Kidney epithelial cell (primary cell): ENCODE data around the gene PRTN3. TPM values are rescaled to one million over a fixed set of nuclear protein-coding genes. Genes with fewer than 3 reads are reported as not detected.
"Not testable (repeated sequence)": the region's sequence is repeated elsewhere in the genome, so short reads cannot be mapped to it uniquely, and the experiment has no call there.

ENCODE experiments used
- DNase-seq: peaks from one replicate; pipeline ENCODE4 v3.0.0-alpha.2; 2010; ENCODE audit warnings: low read depth
- H3K27me3 ChIP-seq: 2 replicates; pipeline ENCODE4 v1.6.0; 2011; ENCODE audit warnings: low read length; ENCODE audit not compliant: control insufficient read depth, insufficient read depth
- H3K36me3 ChIP-seq: 2 replicates; pipeline ENCODE4 v1.5.1; 2011; ENCODE audit warnings: low read length; ENCODE audit not compliant: control insufficient read depth, insufficient read depth
- H3K4me3 ChIP-seq: 2 replicates; pipeline ENCODE4 v1.5.1; 2011; ENCODE audit warnings: low read depth, mild to moderate bottlenecking, control low read depth, low read length
- total RNA-seq: library from RNA; depleted of rRNA; stranded (reverse); fragments of >200 nt; gene quantifications from 2 replicates; pipeline ENCODE4 v1.2.3, GENCODE V29; 2015
- TF ChIP-seq, protein P1 (sequence below): IDR thresholded peaks from 2 replicates; pipeline ENCODE4 v1.5.1; 2011; ENCODE audit warnings: mild to moderate bottlenecking, moderate library complexity, low read length, control low read depth, inconsistent platforms; ENCODE audit not compliant: insufficient read depth, poor library complexity, severe bottlenecking

PRTN3 gene
- total RNA-seq, 1 donor from 2014 or later, result not detected

DNA sequence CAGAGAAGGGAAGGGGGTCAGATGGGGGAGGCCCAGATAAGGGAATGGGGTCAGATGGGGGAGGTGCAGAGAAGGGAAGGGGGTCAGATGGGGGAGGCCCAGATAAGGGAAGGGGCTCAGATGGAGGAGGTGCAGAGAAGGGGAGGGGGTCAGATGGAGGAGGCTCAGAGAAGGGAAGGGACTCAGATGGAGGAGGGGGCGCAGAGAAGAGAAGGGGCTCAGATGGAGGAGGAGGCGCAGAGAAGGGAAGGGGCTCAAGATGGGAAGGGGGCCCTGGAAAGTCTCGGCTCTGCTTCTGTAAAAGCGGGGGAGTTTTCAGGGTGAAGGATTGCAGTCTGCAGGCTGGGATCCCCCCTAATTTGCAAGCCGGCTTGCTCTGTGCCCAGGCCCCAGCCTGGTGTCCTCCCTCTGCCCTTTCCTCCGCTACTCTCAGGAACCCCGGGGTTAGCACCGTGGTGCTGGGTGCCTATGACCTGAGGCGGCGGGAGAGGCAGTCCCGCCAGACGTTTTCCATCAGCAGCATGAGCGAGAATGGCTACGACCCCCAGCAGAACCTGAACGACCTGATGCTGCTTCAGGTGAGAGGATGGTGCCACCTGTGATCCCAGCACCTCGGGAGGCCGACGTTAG, 11.6 kb upstream of the PRTN3 start:
- DNase-seq, result no peak
- Histone ChIP-seq H3K27me3 (peaks cover 22% of the 10 kb centered on the region), H3K36me3 (no peaks in the 10 kb centered on the region), H3K4me3 (no peak overlapping the region)
- TF ChIP-seq, protein P1, sequence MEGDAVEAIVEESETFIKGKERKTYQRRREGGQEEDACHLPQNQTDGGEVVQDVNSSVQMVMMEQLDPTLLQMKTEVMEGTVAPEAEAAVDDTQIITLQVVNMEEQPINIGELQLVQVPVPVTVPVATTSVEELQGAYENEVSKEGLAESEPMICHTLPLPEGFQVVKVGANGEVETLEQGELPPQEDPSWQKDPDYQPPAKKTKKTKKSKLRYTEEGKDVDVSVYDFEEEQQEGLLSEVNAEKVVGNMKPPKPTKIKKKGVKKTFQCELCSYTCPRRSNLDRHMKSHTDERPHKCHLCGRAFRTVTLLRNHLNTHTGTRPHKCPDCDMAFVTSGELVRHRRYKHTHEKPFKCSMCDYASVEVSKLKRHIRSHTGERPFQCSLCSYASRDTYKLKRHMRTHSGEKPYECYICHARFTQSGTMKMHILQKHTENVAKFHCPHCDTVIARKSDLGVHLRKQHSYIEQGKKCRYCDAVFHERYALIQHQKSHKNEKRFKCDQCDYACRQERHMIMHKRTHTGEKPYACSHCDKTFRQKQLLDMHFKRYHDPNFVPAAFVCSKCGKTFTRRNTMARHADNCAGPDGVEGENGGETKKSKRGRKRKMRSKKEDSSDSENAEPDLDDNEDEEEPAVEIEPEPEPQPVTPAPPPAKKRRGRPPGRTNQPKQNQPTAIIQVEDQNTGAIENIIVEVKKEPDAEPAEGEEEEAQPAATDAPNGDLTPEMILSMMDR, result no peak

DNA sequence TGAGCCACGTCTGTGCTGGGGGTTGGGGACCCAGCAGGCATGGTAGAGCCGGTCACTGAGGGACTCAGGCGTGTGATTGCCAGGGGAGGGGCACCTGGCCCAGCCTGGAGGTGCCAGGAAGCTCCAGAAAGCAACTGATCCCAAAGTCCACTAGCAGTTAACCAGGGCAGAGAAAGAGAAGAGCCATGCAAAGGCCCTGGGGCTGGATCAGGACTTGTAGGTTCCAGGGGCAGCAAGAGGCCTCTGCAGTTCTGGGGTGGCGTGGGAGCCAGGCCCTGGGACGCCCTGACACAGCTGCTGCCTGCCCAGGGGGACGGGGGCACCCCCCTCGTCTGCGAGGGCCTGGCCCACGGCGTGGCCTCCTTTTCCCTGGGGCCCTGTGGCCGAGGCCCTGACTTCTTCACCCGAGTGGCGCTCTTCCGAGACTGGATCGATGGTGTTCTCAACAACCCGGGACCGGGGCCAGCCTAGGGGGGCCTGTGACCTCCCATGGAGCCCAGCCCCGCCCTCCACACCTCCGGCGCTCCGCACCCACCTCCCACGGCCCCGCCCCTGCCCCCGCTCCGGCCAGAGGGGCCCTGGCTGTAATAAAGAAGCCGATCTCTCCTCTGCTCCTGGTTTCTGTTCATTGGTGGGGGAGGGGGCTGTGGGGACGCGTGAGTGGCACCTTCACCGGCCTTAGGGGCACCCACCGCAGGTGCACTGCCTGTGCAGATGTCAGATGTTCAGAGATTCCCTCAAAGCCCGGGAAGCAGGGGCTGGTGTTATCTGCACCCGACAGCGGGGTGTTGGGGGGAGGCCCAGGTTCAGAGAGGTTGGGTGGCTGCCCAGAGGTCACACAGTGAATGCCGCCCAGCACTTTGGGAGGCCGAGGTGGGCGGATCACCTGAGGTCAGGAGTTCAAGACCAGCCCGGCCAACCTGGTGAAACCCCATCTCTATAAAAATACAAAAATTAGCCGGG, 9.1 kb upstream of the PRTN3 start:
- Histone ChIP-seq H3K4me3 (no peak overlapping the region), H3K27me3 (peaks cover 31% of the 10 kb centered on the region), H3K36me3 (no peaks in the 10 kb centered on the region)
- TF ChIP-seq, protein P1, result no peak
- DNase-seq, result no peak

DNA sequence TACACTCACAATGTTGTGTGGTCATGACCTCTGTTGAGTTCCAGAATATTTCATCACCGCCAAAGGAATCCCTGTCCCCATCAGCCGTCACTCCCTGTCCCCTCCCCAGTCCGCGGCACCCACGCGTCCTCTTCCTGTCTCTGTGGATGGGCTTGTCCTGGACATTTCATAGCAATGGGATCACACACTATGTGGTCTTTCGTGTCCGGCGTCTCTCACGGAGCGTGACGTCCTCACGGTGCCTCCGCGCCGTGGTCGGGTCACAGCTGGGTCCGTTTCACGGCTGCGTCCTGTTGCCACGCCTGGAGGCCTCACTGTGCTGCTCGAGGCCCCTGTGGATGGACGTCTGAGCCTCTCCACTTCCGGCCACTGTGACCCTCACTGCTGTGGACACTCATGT, 6.6 kb upstream of the PRTN3 start:
- Histone ChIP-seq H3K4me3 (no peak overlapping the region), H3K36me3 (no peaks in the 10 kb centered on the region), H3K27me3 (peaks cover 32% of the 10 kb centered on the region)
- TF ChIP-seq, protein P1, result no peak
- DNase-seq, result no peak

DNA sequence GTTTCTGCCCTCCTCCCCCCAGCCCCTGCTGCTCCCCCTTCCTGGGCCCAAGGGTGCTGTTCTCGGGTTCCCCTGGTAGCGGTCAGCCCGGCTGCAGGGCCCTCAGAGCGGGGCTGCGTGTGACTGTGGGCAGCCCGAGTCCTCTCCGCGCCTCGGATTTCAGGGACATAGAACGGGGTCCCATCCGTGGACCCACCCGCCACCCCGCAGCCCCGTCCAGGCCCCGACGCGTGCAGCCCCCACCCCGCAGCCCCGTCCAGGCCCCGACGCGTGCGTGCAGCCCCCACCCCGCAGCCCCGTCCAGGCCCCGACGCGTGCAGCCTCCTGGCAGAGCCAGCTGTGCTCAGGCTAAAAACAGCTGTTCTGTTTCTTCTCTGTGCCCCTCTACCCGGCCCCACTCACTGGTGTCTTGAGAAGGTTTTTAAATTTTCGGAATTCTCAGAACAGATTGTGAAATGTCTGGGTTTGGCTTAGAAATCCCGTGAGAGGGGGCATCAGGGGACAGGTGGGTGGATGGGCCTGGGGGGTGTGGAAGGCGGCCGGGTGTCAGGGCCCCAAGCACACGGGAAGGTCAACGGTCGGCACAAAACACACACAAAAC, 5.5 kb upstream of the PRTN3 start:
- TF ChIP-seq, protein P1, result no peak
- H3K4me3 ChIP-seq, result no peak overlapping the region
- H3K36me3 ChIP-seq, result no peaks in the 10 kb centered on the region
- DNase-seq, result no peak
- peaks cover 26% of the 10 kb centered on the region for H3K27me3 ChIP-seq

DNA sequence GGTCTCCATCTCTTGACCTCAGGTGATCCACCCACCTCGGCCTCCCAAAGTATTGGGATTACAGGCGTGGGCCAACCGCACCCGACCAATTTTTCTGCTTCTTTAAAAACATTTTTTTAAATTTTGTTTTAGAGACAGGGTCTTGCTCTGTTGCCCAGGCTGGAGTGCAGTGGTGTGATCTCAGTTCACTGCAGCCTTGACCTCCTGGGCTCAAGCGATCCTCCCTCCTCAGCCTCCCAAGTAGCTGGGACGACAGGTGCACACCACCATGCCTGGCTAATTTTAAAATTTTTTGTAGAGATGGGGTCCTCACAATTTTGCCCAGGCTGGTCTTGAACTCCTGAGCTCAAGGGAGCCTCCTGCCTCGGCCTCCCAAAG, 2.0 kb downstream of the PRTN3 start:
- H3K27me3 ChIP-seq, result peaks cover 43% of the 10 kb centered on the region
- not testable (repeated sequence) for H3K4me3 ChIP-seq, H3K36me3 ChIP-seq, DNase-seq

DNA sequence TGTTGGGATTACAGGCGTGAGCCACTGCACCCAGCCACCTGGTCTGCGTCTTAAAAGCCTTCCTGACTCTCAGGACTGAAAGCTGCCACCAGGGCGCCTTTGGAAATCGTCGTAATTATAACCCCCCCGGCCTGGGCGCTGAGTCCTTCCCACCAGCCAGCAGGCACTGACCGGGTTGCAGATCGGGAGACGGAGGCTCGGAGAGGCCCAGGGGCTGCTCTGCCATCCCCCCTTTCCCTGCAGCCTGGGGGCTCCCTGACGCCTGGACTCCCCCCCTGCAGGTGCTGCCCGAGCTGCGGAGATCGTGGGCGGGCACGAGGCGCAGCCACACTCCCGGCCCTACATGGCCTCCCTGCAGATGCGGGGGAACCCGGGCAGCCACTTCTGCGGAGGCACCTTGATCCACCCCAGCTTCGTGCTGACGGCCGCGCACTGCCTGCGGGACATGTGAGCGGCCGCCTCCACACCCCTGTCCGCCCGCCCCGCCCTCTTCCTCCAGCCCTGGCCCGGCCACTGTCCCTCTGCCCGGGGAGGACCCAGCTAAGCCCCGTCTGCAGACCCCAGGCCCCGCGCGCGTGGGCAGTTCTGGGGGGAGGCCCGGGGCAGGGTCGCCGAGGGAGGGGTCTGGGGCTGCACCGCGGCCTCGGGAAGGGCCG, 2.5 kb downstream of the PRTN3 start:
- H3K4me3 ChIP-seq, result no peak overlapping the region
- peaks cover 48% of the 10 kb centered on the region for H3K27me3 ChIP-seq
- H3K36me3 ChIP-seq, result no peaks in the 10 kb centered on the region
- TF ChIP-seq, protein P1, result no peak
- no peak for DNase-seq
